Uterus (tissue), 2 donors: ENCODE measurements around the gene CELA3B.
A peak's percentile ranks its signal among the peaks of the same experiment; 100 is the strongest.

Source experiments
- POLR2A ChIP-seq, 2 donors: fragments of 450-650 bp; IDR thresholded peaks; one replicate each; pipeline ENCODE4 v1.6.1; 2016; ENCODE audit warnings: antibody characterized with exemption in 2 of 2, mild to moderate bottlenecking in 1 of 2, moderate library complexity in 1 of 2
- TF ChIP-seq, protein P1 (sequence below), 4 experiments: fragments of 200-600 bp in 2 of 4; fragments of 450-650 bp in 2 of 4; sonication (generic) in 2 of 4; IDR thresholded peaks; one replicate each; pipeline ENCODE4 v1.5.1; 2016 to 2019; ENCODE audit warnings: antibody characterized with exemption in 4 of 4, mild to moderate bottlenecking in 2 of 4, moderate library complexity in 1 of 4

DNA sequence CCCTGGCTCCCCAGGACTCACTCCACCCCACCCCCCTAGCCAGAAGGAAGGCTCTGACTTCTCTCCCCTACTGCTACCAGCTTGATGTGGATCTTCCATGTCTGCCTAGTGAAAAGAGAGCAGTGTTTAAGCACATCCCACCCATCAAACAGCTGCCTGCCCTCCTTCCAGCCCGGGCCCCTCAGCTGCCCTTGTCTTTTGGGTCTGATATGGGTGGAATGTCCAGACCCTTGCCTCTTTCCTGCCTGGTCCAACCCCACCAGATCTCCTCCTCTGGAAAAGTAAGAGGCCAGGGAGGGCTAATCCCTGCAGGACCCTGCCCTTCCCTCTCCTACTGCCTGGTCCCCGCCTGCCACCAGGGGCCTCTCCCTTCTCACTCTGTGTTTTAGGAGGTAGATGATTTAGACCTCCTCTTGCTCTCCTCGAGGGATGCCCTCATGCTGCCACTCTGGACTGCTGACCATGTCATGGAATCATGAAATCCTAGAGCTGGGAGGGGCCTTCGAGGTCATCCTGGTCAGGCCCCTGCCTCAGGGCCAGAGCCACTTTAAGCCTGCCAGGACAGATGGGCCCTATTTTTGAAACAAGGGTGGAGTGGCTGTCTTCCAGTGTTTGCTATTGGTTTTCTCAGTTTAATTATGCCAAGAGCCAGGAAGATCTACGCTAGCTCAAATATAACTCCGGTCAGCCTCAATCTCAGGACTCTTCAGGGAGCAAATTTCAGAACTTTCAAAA, 23.9 kb upstream of the CELA3B start:
- TF ChIP-seq, protein P1, sequence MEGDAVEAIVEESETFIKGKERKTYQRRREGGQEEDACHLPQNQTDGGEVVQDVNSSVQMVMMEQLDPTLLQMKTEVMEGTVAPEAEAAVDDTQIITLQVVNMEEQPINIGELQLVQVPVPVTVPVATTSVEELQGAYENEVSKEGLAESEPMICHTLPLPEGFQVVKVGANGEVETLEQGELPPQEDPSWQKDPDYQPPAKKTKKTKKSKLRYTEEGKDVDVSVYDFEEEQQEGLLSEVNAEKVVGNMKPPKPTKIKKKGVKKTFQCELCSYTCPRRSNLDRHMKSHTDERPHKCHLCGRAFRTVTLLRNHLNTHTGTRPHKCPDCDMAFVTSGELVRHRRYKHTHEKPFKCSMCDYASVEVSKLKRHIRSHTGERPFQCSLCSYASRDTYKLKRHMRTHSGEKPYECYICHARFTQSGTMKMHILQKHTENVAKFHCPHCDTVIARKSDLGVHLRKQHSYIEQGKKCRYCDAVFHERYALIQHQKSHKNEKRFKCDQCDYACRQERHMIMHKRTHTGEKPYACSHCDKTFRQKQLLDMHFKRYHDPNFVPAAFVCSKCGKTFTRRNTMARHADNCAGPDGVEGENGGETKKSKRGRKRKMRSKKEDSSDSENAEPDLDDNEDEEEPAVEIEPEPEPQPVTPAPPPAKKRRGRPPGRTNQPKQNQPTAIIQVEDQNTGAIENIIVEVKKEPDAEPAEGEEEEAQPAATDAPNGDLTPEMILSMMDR (IDR thresholded peaks at IDR 0.05): peak in 1 of 4 experiments; percentile 8
- no peak for TF ChIP-seq POLR2A (IDR thresholded peaks at IDR 0.05)
